Activated T-cell treated with anti-CD3 and anti-CD28 coated beads, Interleukin-2, amount 50 U/mL, for 72 hours (primary cell): ENCODE results near the gene LRBA. TPM values are rescaled to one million over a fixed set of nuclear protein-coding genes. Genes with fewer than 3 reads are reported as not detected.
"Not testable (repeated sequence)": the region's sequence is repeated elsewhere in the genome, so short reads cannot be mapped to it uniquely, and the experiment has no call there.

Source experiments
- ATAC-seq, 2 donors: fragments of 150-1000 bp; cut with Tn5 transposase; replicated peaks in 1 of 2; 2 replicates each; pipeline ENCODE4 v1.10.0; 2021; ENCODE audit warnings: moderate library complexity in 2 of 2, mild to moderate bottlenecking in 1 of 2
- DNase-seq, 2 donors: peaks; one replicate each; pipeline ENCODE4 v3.0.0; 2021 to 2022; ENCODE audit warnings: mixed read lengths in 1 of 2
- H3K27ac Mint-ChIP-seq: one replicate; pipeline ENCODE4 v1.8.0; 2022; ENCODE audit warnings: mild to moderate bottlenecking, moderate library complexity, mixed read lengths
- H3K27me3 Mint-ChIP-seq: one replicate; pipeline ENCODE4 v1.8.0; 2022; ENCODE audit warnings: low read depth, mixed read lengths
- H3K36me3 Mint-ChIP-seq, 2 donors: one replicate each; pipeline ENCODE4 v1.8.0; 2022; ENCODE audit warnings: mixed read lengths in 2 of 2, mild to moderate bottlenecking in 1 of 2; ENCODE audit not compliant: insufficient read depth in 2 of 2
- H3K4me1 Mint-ChIP-seq: one replicate; pipeline ENCODE4 v1.8.0; 2022; ENCODE audit warnings: low read depth, mixed read lengths
- H3K4me3 Mint-ChIP-seq, 2 donors: one replicate each; pipeline ENCODE4 v1.8.0; 2022; ENCODE audit warnings: mild to moderate bottlenecking in 2 of 2, mixed read lengths in 2 of 2, moderate library complexity in 2 of 2
- H3K9me3 Mint-ChIP-seq, 2 donors: one replicate each; pipeline ENCODE4 v1.8.0; 2022; ENCODE audit warnings: mixed read lengths in 2 of 2
- total RNA-seq, 2 donors: library from RNA; stranded (reverse); gene quantifications; one replicate each; pipeline ENCODE4 v1.2.3, GENCODE V29; 2022

LRBA gene
- total RNA-seq, 2 donors from 2014 or later, result 46.3 to 56.6 TPM

DNA sequence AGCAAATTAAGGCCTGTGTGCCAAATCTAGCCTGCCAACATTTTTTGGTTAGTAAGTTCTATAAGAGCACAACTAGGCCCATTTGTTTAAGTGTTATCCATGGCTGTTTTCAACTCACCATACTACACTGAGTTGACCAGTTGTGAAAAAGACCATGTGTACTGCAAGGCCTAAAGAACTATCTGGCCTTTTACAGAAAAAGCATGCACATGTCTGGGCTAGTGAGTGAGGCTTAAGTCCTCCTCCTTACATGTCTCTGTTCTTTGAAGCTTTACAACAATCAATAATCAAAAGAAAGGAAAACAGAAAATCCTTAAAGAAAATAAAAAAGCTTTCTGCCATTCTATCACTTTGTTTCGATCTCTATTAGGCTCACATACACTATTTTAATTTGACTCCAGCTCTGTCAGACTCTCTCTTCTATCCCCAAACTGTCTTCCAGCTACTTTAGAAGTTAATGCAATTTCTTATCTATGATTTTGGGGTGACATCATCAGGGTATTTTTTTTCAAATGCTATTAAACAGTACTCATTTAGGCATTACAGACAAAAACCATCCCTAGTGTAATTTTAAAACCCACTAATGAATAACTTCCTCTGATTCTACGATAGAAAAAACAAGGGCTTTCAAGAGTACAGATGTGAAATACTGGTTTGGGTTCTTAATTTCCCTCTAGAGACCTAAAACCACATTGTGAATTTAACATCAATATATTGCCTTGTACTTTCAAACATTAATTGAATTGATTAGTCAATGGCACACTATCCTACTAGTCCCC, 271.3 kb downstream of the LRBA start:
- Mint-ChIP-seq H3K27me3 (no peaks in the 10 kb centered on the region), H3K27ac (peak overlapping the region; percentile 82), H3K9me3 (peaks cover 0 to 3% of the 10 kb centered on the region in 2 donors), H3K36me3 (peaks cover 4 to 12% of the 10 kb centered on the region in 2 donors), H3K4me3 (no peak overlapping the region), H3K4me1 (peaks cover 13% of the 10 kb centered on the region)
- ATAC-seq (no peak), DNase-seq (no peak)

DNA sequence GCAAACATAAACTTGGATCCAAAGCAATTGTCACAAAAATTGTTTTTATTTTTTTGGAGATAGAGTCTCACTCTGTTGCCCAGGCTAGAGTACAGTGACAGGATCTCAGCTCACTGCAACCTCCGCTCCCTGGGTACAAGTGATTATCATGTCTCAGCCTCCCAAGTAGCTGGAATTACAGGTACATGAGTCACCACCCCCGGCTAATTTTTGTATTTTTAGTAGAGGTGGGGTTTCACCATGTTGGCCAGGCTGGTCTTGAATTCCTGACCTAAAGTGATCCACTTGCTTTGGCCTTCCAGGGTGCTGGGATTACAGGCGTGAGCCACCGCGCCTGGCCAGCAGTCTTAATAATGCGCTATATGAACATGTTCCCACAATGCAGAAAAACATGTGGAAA, 272.2 kb downstream of the LRBA start:
- not testable (repeated sequence) for H3K27me3 Mint-ChIP-seq, H3K9me3 Mint-ChIP-seq, DNase-seq, H3K4me3 Mint-ChIP-seq, H3K27ac Mint-ChIP-seq, ATAC-seq
- Mint-ChIP-seq H3K4me1 (peaks cover 13% of the 10 kb centered on the region), H3K36me3 (peaks cover 4 to 11% of the 10 kb centered on the region in 2 donors)

- no peak for ATAC-seq
- Mint-ChIP-seq H3K36me3 (peaks cover 6 to 10% of the 10 kb centered on the region in 2 donors), H3K9me3 (peaks cover 0 to 3% of the 10 kb centered on the region in 2 donors), H3K4me3 (no peak overlapping the region), H3K4me1 (peaks cover 13% of the 10 kb centered on the region), H3K27me3 (no peaks in the 10 kb centered on the region), H3K27ac (no peak overlapping the region)
- no peak for DNase-seq
Observed at GRCh38 chr4:150739591-150739990, 275.5 kb downstream of the LRBA start.

DNA sequence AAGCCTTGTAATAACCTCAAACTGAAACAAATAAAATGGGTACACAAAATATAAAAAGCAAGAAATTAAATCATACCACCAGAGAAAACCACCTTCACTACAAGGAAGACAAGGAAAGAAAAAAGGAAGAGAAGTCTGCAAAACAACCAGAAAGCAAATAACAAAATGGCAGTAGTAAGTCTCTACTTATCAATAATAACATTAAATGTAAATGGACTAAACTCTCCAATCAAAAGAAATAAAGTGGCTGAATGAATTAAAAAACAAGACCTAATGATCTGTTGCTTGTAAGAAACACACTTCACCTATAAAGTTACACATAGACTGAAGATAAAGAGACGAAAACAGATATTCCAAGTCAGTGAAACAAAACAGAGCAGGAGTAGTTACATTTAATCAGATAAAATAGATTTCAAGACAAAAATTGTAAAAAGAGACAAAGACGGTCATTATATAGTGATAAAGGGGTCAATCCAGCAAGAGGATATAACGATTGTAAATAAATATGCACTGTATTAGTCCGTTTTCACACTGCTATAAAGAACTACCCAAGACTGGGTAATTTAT, 289.0 kb downstream of the LRBA start:
- ATAC-seq (no peak), DNase-seq (no peak)
- H3K9me3 Mint-ChIP-seq, result peaks cover 0 to 12% of the 10 kb centered on the region in 2 donors

GRCh38 chr4:150723727-150724411, 291.2 kb downstream of the LRBA start:
- Mint-ChIP-seq H3K4me1 (peaks cover 7% of the 10 kb centered on the region), H3K4me3 (no peak overlapping the region), H3K27me3 (no peaks in the 10 kb centered on the region), H3K36me3 (peaks cover 24 to 25% of the 10 kb centered on the region in 2 donors), H3K27ac (no peak overlapping the region), H3K9me3 (peaks cover 0 to 10% of the 10 kb centered on the region in 2 donors)
- DNase-seq (no peak), ATAC-seq (no peak)

More for the DNA sequence above, 289.0 kb downstream of the LRBA start:
- Mint-ChIP-seq H3K36me3 (peaks cover 27 to 37% of the 10 kb centered on the region in 2 donors), H3K27me3 (no peaks in the 10 kb centered on the region), H3K4me3 (no peak overlapping the region), H3K27ac (peak overlapping the region; percentile 21), H3K4me1 (peaks cover under 1% of the 10 kb centered on the region)

DNA sequence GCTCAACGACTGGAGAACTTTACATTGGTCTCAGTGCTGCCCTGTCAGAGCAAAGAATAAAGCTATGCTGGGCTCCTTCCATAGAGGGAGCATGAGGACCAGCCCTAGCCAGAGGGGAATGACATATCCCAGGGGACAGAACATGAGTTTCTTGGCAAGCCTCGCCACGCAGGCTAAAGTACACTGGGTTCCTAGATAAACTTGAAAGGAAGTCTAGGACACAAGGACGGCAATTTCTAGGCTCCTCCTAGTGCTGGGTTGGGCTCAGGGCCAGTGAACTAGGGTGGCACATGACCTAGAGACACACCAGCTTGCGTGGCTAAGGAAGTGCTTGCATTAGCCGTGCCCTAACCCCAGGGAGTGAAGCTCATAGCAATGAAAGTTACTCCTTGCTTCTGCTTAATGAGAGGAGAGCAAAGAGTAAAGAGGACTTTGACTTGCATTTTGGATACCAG, 292.1 kb downstream of the LRBA start:
- peaks cover 0 to 10% of the 10 kb centered on the region in 2 donors for H3K9me3 Mint-ChIP-seq
- H3K27me3 Mint-ChIP-seq, result no peaks in the 10 kb centered on the region
- ATAC-seq (no peak), DNase-seq (no peak)
- no peak overlapping the region for H3K27ac Mint-ChIP-seq
- H3K36me3 Mint-ChIP-seq, result peaks cover 21 to 22% of the 10 kb centered on the region in 2 donors
- H3K4me1 Mint-ChIP-seq, result peaks cover 7% of the 10 kb centered on the region
- no peak overlapping the region for H3K4me3 Mint-ChIP-seq

DNA sequence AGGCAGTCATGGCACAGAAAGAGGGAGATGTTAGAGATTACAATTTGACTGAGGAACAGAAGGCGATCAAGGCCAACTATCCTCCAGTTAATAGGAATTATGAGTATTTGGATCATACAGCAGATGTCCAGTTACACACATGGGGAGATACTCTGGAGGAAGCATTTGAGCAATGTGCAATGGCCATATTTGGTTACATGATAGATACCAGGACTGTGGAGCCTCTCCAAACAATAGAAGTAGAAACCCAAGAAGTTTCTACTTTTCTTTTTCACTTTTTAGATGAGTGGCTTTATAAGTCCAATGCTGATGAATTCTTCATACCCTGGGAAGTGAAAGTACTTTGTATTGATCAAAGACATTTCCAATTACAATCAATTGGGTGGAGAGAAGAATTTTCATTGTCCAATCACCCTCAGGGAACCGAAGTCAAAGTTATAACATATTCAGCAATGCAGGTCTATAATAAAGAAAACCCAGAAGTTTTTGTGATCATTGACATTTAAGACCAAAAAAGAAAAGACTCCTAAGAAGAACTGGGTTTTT, 294.0 kb downstream of the LRBA start:
- Mint-ChIP-seq H3K4me3 (no peak overlapping the region), H3K36me3 (peaks cover 7 to 9% of the 10 kb centered on the region in 2 donors), H3K4me1 (peaks cover 7% of the 10 kb centered on the region), H3K9me3 (peaks cover 0 to 3% of the 10 kb centered on the region in 2 donors), H3K27ac (no peak overlapping the region), H3K27me3 (no peaks in the 10 kb centered on the region)
- DNase-seq, result no peak
- no peak for ATAC-seq

DNA sequence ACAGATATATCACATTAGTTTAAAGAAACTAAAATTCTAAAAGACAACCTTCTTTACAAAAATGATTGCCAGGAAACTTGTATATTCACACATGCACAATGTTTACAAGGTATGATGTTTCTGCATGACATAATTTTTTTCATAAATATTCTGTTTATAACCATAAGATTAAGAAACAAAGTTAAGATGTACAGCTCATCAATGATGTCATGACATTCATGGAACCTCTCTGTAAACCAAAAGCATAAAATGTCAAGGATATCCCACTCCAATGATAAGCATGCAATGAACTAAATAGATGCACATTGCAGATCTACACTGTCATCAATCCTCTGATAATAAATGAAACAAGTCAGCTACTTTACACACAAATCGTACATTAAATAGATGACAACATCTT, 297.1 kb downstream of the LRBA start:
- Mint-ChIP-seq H3K36me3 (no peaks in the 10 kb centered on the region), H3K4me1 (peaks cover 7% of the 10 kb centered on the region), H3K4me3 (no peak overlapping the region), H3K27ac (no peak overlapping the region), H3K27me3 (no peaks in the 10 kb centered on the region), H3K9me3 (no peaks in the 10 kb centered on the region)
- DNase-seq (no peak), ATAC-seq (no peak)

DNA sequence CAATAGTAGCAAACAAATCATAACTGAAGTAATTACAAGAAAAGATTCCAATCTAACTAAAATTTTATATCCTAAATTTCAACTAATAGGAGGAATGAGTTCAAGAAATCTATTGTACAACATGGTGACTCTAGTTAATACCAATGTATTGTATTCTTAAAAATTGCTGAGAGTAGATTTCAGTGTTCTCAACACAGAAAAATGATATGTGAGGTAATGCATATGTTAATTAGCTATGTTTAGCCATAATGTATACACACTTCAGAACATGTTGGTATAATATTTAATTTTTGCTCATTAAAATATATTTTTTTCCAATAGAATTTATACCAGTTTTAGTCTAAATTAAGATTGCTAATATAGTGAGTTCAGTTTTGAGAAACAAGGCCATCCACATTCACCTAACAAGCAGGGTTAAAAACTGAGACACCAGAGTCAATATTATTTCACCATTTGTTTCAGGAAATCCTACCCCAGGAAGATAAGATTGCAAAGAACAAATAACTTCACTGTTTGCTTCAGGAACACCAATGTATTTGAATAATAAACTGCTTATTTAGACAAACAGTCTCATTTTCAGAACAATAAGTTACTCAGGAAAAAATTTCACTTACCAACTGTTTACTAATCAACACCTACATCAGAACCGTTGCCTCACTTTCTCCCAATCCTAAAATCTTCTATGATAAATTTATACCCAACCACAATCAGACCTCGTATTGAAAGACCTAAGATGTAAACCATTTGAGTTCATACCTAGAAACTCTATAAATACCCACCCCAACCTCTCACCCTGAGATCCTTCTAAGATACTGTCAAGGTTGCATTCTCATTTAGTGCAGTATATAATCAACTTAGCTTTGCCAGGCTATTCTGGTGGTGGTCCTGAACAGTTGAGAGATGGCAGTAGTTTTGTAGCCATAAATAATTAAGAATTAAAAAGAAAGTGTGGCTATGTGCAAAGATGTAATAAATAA, 300.3 kb downstream of the LRBA start:
- no peaks in the 10 kb centered on the region for H3K36me3 Mint-ChIP-seq
- ATAC-seq, result no peak

DNA sequence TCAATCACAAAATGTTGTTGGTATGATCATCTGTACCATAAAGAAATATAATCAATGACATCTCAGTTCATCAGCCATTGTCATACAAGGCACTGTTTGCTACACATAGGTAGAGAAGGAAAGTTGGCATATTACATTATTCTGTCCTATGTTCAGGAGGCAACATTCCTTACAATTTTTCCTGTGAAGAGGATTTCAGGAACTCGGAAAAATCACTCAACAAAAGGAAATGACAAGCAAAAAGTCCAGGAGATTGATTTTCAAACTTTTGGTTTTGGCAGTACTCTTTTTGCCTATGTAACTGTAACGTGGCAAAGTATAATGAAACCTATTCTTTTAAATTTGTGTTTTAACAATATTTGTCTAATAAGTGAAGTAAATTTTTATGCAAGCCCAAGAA, 301.8 kb downstream of the LRBA start:
- no peaks in the 10 kb centered on the region for H3K36me3 Mint-ChIP-seq
- H3K27me3 Mint-ChIP-seq, result no peaks in the 10 kb centered on the region
- DNase-seq (no peak), ATAC-seq (no peak)
- no peaks in the 10 kb centered on the region for H3K9me3 Mint-ChIP-seq
- H3K27ac Mint-ChIP-seq, result no peak overlapping the region
- H3K4me3 Mint-ChIP-seq, result no peak overlapping the region
- H3K4me1 Mint-ChIP-seq, result no peaks in the 10 kb centered on the region

More for the DNA sequence above, 300.3 kb downstream of the LRBA start:
- Mint-ChIP-seq H3K4me1 (no peaks in the 10 kb centered on the region), H3K27ac (peak overlapping the region; percentile 67), H3K27me3 (no peaks in the 10 kb centered on the region), H3K4me3 (no peak overlapping the region), H3K9me3 (no peaks in the 10 kb centered on the region)
- DNase-seq, result no peak

DNA sequence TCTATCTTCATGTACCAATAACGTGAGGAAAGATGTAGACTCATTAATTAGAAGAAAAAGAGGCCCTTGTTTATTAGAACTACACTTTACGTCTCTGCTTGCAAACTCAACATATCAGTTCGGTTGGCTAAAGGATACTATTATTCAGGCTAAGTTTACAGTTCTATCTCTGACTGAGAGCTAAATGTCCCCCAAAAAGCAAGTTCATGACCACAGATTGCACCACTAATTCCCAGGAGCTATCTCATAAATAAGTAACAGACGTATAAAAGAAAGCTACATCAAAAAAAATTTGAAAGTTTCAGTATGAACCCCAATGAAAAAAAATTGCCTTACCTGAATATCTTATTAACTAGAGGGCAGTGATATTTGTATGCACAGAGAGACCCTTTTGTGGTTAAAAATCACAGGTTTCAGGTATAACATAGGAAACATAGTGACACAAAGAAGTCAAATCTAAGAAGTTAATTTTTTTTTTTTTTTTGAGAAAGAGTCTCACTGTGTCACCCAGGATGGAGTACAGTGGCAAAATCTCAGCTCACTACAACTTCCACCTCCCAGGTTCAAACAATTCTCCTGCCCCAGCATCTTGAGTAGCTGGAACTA, 304.2 kb downstream of the LRBA start:
- Mint-ChIP-seq H3K36me3 (peaks cover 0 to 1% of the 10 kb centered on the region in 2 donors), H3K27ac (no peak overlapping the region)

DNA sequence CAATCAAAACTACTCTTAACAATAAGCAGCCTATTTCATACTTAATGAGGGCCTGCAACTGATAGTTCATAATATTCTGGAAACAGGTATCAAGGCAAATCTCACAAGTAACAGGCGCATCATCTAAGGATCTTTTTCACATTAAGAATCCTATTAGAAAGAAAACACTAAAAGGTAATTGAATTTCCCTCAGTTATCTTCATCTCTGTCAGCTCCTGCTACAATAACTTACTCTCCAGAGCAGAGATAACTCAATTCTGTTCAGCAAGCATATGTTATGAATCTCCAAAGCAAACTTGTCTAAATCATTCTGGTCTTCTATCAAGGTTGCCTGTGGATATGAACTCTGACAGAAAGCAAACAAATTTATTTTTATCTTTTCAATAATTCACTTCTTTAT, 307.1 kb downstream of the LRBA start:
- H3K27ac Mint-ChIP-seq, result no peak overlapping the region
- no peaks in the 10 kb centered on the region for H3K4me1 Mint-ChIP-seq
- H3K36me3 Mint-ChIP-seq, result peaks cover 0 to 1% of the 10 kb centered on the region in 2 donors
- ATAC-seq (no peak), DNase-seq (no peak)
- no peaks in the 10 kb centered on the region for H3K27me3 Mint-ChIP-seq
- H3K4me3 Mint-ChIP-seq, result no peak overlapping the region
- H3K9me3 Mint-ChIP-seq, result no peaks in the 10 kb centered on the region

More for the DNA sequence above, 304.2 kb downstream of the LRBA start:
- DNase-seq, result no peak
- Mint-ChIP-seq H3K9me3 (no peaks in the 10 kb centered on the region), H3K4me1 (no peaks in the 10 kb centered on the region), H3K27me3 (no peaks in the 10 kb centered on the region), H3K4me3 (no peak overlapping the region)
- no peak for ATAC-seq
